ENCODE data around the gene TNNI2. TPM values are rescaled to one million over a fixed set of nuclear protein-coding genes. Genes with fewer than 3 reads are reported as not detected.

The TNNI2 gene
- total RNA-seq, 4 donors from 2014 or later: 4.2 TPM; not detected in 3

GRCh38 chr11:1855886-1856265, 17.1 kb downstream of the TNNI2 start:
- intact Hi-C loops (cut with DNase I): no loop called here
- H3K27me3 ChIP-seq: no peaks in the 10 kb centered on the region
- no peak overlapping the region for H3K4me3 ChIP-seq
- peaks cover 0 to 6% (median 0%) of the 10 kb centered on the region in 4 donors for H3K4me1 ChIP-seq
- DNase-seq (ENCODE audit: extremely low spot score): no peak
- no peaks in the 10 kb centered on the region for H3K9me3 ChIP-seq
- 84% methylated on average over 4 of the region's 11 CpGs for WGBS
- TF ChIP-seq EP300 (IDR thresholded peaks at IDR 0.05): no peak
- no peak for TF ChIP-seq POLR2A (IDR thresholded peaks at IDR 0.05; ENCODE audit: low read depth)
- H3K27ac ChIP-seq (replicated peaks in 1 of 4): no peak overlapping the region
- H3K36me3 ChIP-seq: no peaks in the 10 kb centered on the region

GRCh38 chr11:1856306-1857005, 17.7 kb downstream of the TNNI2 start:
- Histone ChIP-seq H3K27me3 (no peaks in the 10 kb centered on the region), H3K4me1 (peaks cover 0 to 6% (median 0%) of the 10 kb centered on the region in 4 donors), H3K4me3 (no peak overlapping the region), H3K27ac (replicated peaks in 1 of 4) (no peak overlapping the region), H3K9me3 (no peaks in the 10 kb centered on the region), H3K36me3 (no peaks in the 10 kb centered on the region)
- DNase-seq (ENCODE audit: extremely low spot score): no peak
- WGBS: 100% methylated on average over 1 of the region's 13 CpGs
- no peak for TF ChIP-seq EP300 (IDR thresholded peaks at IDR 0.05)
- no peak for TF ChIP-seq CTCF (IDR thresholded peaks at IDR 0.05)
- intact Hi-C loops (cut with DNase I): no loop called here

GRCh38 chr11:1857064-1857463, 18.3 kb downstream of the TNNI2 start:
- 81% methylated on average over 9 of the region's 11 CpGs for WGBS
- Histone ChIP-seq H3K36me3 (no peaks in the 10 kb centered on the region), H3K9me3 (no peaks in the 10 kb centered on the region), H3K4me1 (peaks cover 0 to 6% (median 0%) of the 10 kb centered on the region in 4 donors), H3K27me3 (no peaks in the 10 kb centered on the region), H3K27ac (replicated peaks in 1 of 4) (no peak overlapping the region), H3K4me3 (no peak overlapping the region)
- intact Hi-C loops (cut with DNase I): no loop called here
- DNase-seq (ENCODE audit: extremely low spot score): no peak
- TF ChIP-seq EP300 (IDR thresholded peaks at IDR 0.05): no peak
- TF ChIP-seq POLR2AphosphoS5 (IDR thresholded peaks at IDR 0.05): no peak
- TF ChIP-seq CTCF (IDR thresholded peaks at IDR 0.05): no peak
- TF ChIP-seq POLR2A (IDR thresholded peaks at IDR 0.05; ENCODE audit: low read depth): no peak

GRCh38 chr11:1858154-1858553, 19.4 kb downstream of the TNNI2 start:
- no peak for DNase-seq (ENCODE audit: extremely low spot score)
- H3K27ac ChIP-seq (replicated peaks in 1 of 4): no peak overlapping the region
- no peak overlapping the region for H3K4me3 ChIP-seq
- H3K27me3 ChIP-seq: no peaks in the 10 kb centered on the region
- H3K9me3 ChIP-seq: no peaks in the 10 kb centered on the region
- intact Hi-C loops (cut with DNase I): no loop called here
- WGBS: 89% methylated on average over 9 of the region's 9 CpGs
- TF ChIP-seq EP300 (IDR thresholded peaks at IDR 0.05): no peak
- peaks cover 4 to 11% (median 6%) of the 10 kb centered on the region in 4 donors for H3K4me1 ChIP-seq
- H3K36me3 ChIP-seq: no peaks in the 10 kb centered on the region

- Histone ChIP-seq H3K4me3 (no peak overlapping the region), H3K4me1 (peaks cover 8 to 15% (median 10%) of the 10 kb centered on the region in 4 donors), H3K27ac (replicated peaks in 1 of 4) (no peak overlapping the region), H3K36me3 (no peaks in the 10 kb centered on the region), H3K9me3 (no peaks in the 10 kb centered on the region), H3K27me3 (no peaks in the 10 kb centered on the region)
- DNase-seq (ENCODE audit: extremely low spot score): no peak
- WGBS: 75% methylated on average over 7 of the region's 7 CpGs
- TF ChIP-seq EP300 (IDR thresholded peaks at IDR 0.05) (no peak), POLR2A (IDR thresholded peaks at IDR 0.05; ENCODE audit: low read depth) (no peak), CTCF (IDR thresholded peaks at IDR 0.05) (no peak), POLR2AphosphoS5 (IDR thresholded peaks at IDR 0.05) (no peak)
- intact Hi-C loops (cut with DNase I): no loop called here
Measured at GRCh38 chr11:1858576-1858975, 19.8 kb downstream of the TNNI2 start.

- WGBS: 80% methylated on average over 4 of the region's 4 CpGs
- no peak for TF ChIP-seq POLR2A (IDR thresholded peaks at IDR 0.05; ENCODE audit: low read depth)
- TF ChIP-seq POLR2AphosphoS5 (IDR thresholded peaks at IDR 0.05): no peak
- TF ChIP-seq EP300 (IDR thresholded peaks at IDR 0.05): no peak
- no peak for TF ChIP-seq CTCF (IDR thresholded peaks at IDR 0.05)
- Histone ChIP-seq H3K27me3 (no peaks in the 10 kb centered on the region), H3K36me3 (no peaks in the 10 kb centered on the region), H3K27ac (replicated peaks in 1 of 4) (no peak overlapping the region), H3K4me3 (no peak overlapping the region), H3K4me1 (peaks cover 12 to 19% (median 14%) of the 10 kb centered on the region in 4 donors), H3K9me3 (no peaks in the 10 kb centered on the region)
- DNase-seq (ENCODE audit: extremely low spot score): no peak
- intact Hi-C loops (cut with DNase I): no loop called here
Measured at GRCh38 chr11:1859004-1859403, 20.2 kb downstream of the TNNI2 start.

Data from esophagus muscularis mucosa (tissue), 4 donors.